Measurements from ENCODE around the gene MARCHF3.

The MARCHF3 gene

GRCh38 chr5:126927429-126927828 lies 102.9 kb downstream of the MARCHF3 start:
- CTCF ChIA-PET = interaction anchor here (1.6 kb wide), 1 partner anchor 10 kb away, joined by 4 read pairs; no protein-coding TSS in a partner anchor
- TF ChIP-seq CTBP1 (IDR thresholded peaks at IDR 0.05; ENCODE audit: borderline replicate concordance) (no peak), SUZ12 (IDR thresholded peaks at IDR 0.05) (no peak), FOXM1 (IDR thresholded peaks at IDR 0.05; ENCODE audit: borderline replicate concordance) (no peak), HDGF (IDR thresholded peaks at IDR 0.05; ENCODE audit: borderline replicate concordance) (no peak), ZNF384 (IDR thresholded peaks at IDR 0.05) (no peak), LEF1 (IDR thresholded peaks at IDR 0.05; ENCODE audit: borderline replicate concordance) (no peak), FOXA1 (IDR thresholded peaks at IDR 0.05) (no peak), L3MBTL2 (conservative IDR thresholded peaks at IDR 0.05) (no peak), ARNT (IDR thresholded peaks at IDR 0.05) (no peak), TARDBP (IDR thresholded peaks at IDR 0.05) (no peak), SP1 (IDR thresholded peaks at IDR 0.05) (no peak), NFRKB (IDR thresholded peaks at IDR 0.05) (no peak), FOXK2 (IDR thresholded peaks at IDR 0.05) (no peak)
- TF ChIP-seq, protein P1, sequence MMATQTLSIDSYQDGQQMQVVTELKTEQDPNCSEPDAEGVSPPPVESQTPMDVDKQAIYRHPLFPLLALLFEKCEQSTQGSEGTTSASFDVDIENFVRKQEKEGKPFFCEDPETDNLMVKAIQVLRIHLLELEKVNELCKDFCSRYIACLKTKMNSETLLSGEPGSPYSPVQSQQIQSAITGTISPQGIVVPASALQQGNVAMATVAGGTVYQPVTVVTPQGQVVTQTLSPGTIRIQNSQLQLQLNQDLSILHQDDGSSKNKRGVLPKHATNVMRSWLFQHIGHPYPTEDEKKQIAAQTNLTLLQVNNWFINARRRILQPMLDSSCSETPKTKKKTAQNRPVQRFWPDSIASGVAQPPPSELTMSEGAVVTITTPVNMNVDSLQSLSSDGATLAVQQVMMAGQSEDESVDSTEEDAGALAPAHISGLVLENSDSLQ (IDR thresholded peaks at IDR 0.05) = no peak
- DNase-seq (ENCODE audit: extremely low spot score) = no peak
- POLR2A ChIA-PET = no interaction called here

GRCh38 chr5:126926187-126926586 lies 104.2 kb downstream of the MARCHF3 start:
- CTCF ChIA-PET = interaction anchor here (1.6 kb wide), 1 partner anchor 12 kb away, joined by 4 read pairs; no protein-coding TSS in a partner anchor

DNA sequence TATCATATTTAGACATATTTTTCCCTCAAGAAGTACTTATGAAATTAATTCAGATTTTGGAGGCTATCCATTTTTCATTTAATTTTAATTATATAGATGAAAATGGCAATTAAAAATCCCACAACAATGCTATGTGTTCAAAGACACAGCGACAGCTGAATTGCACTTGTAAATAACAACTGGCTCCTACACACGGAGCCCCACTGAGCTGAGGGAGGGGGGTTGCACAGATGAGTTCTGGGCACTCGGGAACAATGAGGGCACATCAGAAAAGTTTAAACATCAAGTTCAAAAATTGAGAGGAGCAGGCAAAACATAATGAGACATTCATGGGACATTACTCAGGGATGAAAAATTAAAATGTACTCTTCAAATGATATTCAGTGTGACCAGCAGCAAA lies 104.9 kb downstream of the MARCHF3 start:
- POLR2A ChIA-PET = no interaction called here
- CTCF ChIA-PET = no interaction called here
- DNase-seq (ENCODE audit: extremely low spot score) = no peak

More at GRCh38 chr5:126926187-126926586, 104.2 kb downstream of the MARCHF3 start:
- DNase-seq (ENCODE audit: extremely low spot score) = no peak
- POLR2A ChIA-PET = interaction anchor here (1.0 kb wide), 1 partner anchor 51 kb away, joined by 3 read pairs; no protein-coding TSS in a partner anchor
- TF ChIP-seq HDGF (IDR thresholded peaks at IDR 0.05; ENCODE audit: borderline replicate concordance) = no peak
- no peak for TF ChIP-seq CTBP1 (IDR thresholded peaks at IDR 0.05; ENCODE audit: borderline replicate concordance)
- TF ChIP-seq FOXM1 (IDR thresholded peaks at IDR 0.05; ENCODE audit: borderline replicate concordance) = no peak
- TF ChIP-seq SUZ12 (IDR thresholded peaks at IDR 0.05) = no peak
- no peak for TF ChIP-seq NFRKB (IDR thresholded peaks at IDR 0.05)
- no peak for TF ChIP-seq ELF4 (IDR thresholded peaks at IDR 0.05)
- TF ChIP-seq FOXA1 (IDR thresholded peaks at IDR 0.05) = no peak

GRCh38 chr5:126924331-126925033 lies 105.9 kb downstream of the MARCHF3 start:
- DNase-seq (ENCODE audit: extremely low spot score) = no peak
- no peak for TF ChIP-seq HDGF (IDR thresholded peaks at IDR 0.05; ENCODE audit: borderline replicate concordance)
- TF ChIP-seq, protein P1 (IDR thresholded peaks at IDR 0.05) = no peak
- TF ChIP-seq NFRKB (IDR thresholded peaks at IDR 0.05) = no peak
- ChIA-PET CTCF (no interaction called here), POLR2A (no interaction called here)

More for the DNA sequence above, 104.9 kb downstream of the MARCHF3 start:
- no peak for TF ChIP-seq SP1 (IDR thresholded peaks at IDR 0.05)
- TF ChIP-seq FOXM1 (IDR thresholded peaks at IDR 0.05; ENCODE audit: borderline replicate concordance) = no peak
- TF ChIP-seq, protein P1 (IDR thresholded peaks at IDR 0.05) = no peak
- TF ChIP-seq HDGF (IDR thresholded peaks at IDR 0.05; ENCODE audit: borderline replicate concordance) = no peak
- TF ChIP-seq CTBP1 (IDR thresholded peaks at IDR 0.05; ENCODE audit: borderline replicate concordance) = no peak
- TF ChIP-seq FOXK2 (IDR thresholded peaks at IDR 0.05) = no peak
- no peak for TF ChIP-seq ELF4 (IDR thresholded peaks at IDR 0.05)
- TF ChIP-seq FOXA1 (IDR thresholded peaks at IDR 0.05) = no peak
- no peak for TF ChIP-seq ARNT (IDR thresholded peaks at IDR 0.05)
- TF ChIP-seq ZNF384 (IDR thresholded peaks at IDR 0.05) = no peak
- TF ChIP-seq BHLHE40 (IDR thresholded peaks at IDR 0.05; ENCODE audit: borderline replicate concordance) = no peak
- no peak for TF ChIP-seq TARDBP (IDR thresholded peaks at IDR 0.05)
- TF ChIP-seq SUZ12 (IDR thresholded peaks at IDR 0.05) = no peak
- no peak for TF ChIP-seq LEF1 (IDR thresholded peaks at IDR 0.05; ENCODE audit: borderline replicate concordance)
- TF ChIP-seq NFRKB (IDR thresholded peaks at IDR 0.05) = no peak
- TF ChIP-seq L3MBTL2 (conservative IDR thresholded peaks at IDR 0.05) = no peak

GRCh38 chr5:126921241-126922091 lies 108.9 kb downstream of the MARCHF3 start:
- TF ChIP-seq BHLHE40 (IDR thresholded peaks at IDR 0.05; ENCODE audit: borderline replicate concordance) (no peak), ARNT (IDR thresholded peaks at IDR 0.05) (no peak), SUZ12 (IDR thresholded peaks at IDR 0.05) (no peak), FOXA1 (IDR thresholded peaks at IDR 0.05) (no peak), CTBP1 (IDR thresholded peaks at IDR 0.05; ENCODE audit: borderline replicate concordance) (no peak), ELF4 (IDR thresholded peaks at IDR 0.05) (no peak), ZNF384 (IDR thresholded peaks at IDR 0.05) (no peak), L3MBTL2 (conservative IDR thresholded peaks at IDR 0.05) (no peak), NFRKB (IDR thresholded peaks at IDR 0.05) (no peak), LEF1 (IDR thresholded peaks at IDR 0.05; ENCODE audit: borderline replicate concordance) (no peak)
- TF ChIP-seq, protein P1 (IDR thresholded peaks at IDR 0.05) = no peak
- CTCF ChIA-PET = interaction anchor here (0.6 kb wide), 1 partner anchor 234 kb away, joined by 3 read pairs; no protein-coding TSS in a partner anchor
- POLR2A ChIA-PET = no interaction called here
- no peak for DNase-seq (ENCODE audit: extremely low spot score)
